ENCODE data around the gene ZNF823.
A peak's percentile ranks its signal among the peaks of the same experiment; 100 is the strongest.

ZNF823 gene

DNA sequence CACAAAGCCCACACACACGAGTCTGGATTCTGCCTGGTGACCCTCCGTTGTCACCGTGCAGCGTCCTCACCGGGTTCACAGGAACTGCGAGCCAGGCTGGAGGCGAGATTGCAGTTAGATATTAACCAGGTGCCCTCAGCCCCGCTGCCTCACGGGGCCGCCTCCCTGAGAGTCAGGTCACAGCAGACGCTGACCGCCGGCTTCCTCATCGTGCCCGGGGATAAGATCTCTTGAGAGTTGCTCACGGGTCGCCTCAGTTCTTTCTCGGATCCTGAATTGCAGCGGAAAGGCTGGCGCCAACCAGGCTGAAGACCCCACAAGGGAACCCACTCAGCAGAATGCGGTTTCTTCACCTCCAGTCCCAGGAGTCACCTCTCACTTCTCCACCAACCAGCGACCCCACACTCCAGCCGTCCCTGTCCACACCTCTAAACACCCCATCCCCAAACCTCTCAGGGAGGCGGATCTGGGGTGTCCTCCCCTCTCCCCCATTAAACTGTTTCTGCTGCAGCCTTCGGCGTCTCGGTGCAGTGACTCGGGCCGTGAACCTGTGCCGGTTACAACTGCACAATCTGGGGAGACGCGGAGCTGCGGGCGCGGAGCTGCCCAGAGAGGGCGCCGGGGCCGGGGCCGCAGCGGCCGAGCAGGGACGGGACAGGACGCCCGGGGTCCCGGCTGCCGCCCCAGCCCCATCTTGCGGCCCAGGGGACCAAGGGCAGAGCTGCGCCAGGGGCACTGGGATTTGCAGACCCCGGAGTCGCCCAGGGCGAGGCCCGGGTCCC lies 591 bp downstream of the ZNF823 start:
- peak overlapping the region; percentile 86 for H3K9ac ChIP-seq (ENCODE audit: low read length)
- no peaks in the 10 kb centered on the region for H3K9me2 ChIP-seq (ENCODE audit: low read depth, low read length)
- H3K4me3 ChIP-seq (ENCODE audit: low read depth, low read length, poor library complexity, severe bottlenecking), result peak overlapping the region; percentile 86
- H3F3A ChIP-seq (ENCODE audit: insufficient read depth, low read length), result no peaks in the 10 kb centered on the region
- H3K4me2 ChIP-seq (ENCODE audit: low read length), result peak overlapping the region; percentile 89
- no peaks in the 10 kb centered on the region for H4K20me1 ChIP-seq (ENCODE audit: insufficient read depth, low read length)
- H3K4me1 ChIP-seq (ENCODE audit: insufficient read depth, low read length, severe bottlenecking), result peaks cover 20% of the 10 kb centered on the region
- peaks cover 5% of the 10 kb centered on the region; the same call in 1 of the 2 replicates for H3K27me3 ChIP-seq (ENCODE audit: insufficient read depth, low read length)
- H3K79me2 ChIP-seq (ENCODE audit: insufficient read depth, low read length), result no peaks in the 10 kb centered on the region
- H3K36me3 ChIP-seq (ENCODE audit: insufficient read depth, low read length), result no peaks in the 10 kb centered on the region
- no peak overlapping the region for H2AFZ ChIP-seq (ENCODE audit: low read length)
- H3K9me3 ChIP-seq (ENCODE audit: low read length), result no peaks in the 10 kb centered on the region
- TF ChIP-seq EZH2 (IDR thresholded peaks at IDR 0.05; ENCODE audit: borderline replicate concordance, low read length) (no peak), CTCF (IDR thresholded peaks at IDR 0.05; ENCODE audit: low read length) (peak; percentile 16; the same call in 1 of the 2 replicates)
- no peak overlapping the region for H3K27ac ChIP-seq (ENCODE audit: low read depth, low read length, poor library complexity, severe bottlenecking)

DNA sequence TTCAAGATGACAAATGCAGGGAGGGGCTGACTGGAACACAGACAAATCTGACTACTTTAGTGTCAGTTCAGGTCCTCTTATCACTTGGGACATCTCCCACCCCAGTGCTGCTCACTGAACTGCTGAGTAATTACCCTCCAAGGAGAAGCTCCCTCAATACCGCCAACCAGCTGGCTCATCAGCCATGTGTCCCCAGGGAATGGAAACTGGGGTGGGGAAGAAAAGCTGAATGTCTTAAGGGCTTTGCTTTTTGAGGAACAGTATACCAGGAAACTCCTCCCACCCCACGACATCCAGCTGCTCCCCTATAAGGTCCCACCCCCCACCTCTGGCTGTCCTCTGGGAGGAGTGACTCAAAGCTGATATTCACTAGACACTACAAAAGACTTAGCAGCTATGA lies 2.0 kb downstream of the ZNF823 start:
- Histone ChIP-seq H3K4me1 (ENCODE audit: insufficient read depth, low read length, severe bottlenecking) (peaks cover 20% of the 10 kb centered on the region), H3F3A (ENCODE audit: insufficient read depth, low read length) (no peaks in the 10 kb centered on the region), H3K9ac (ENCODE audit: low read length) (no peak overlapping the region), H4K20me1 (ENCODE audit: insufficient read depth, low read length) (no peaks in the 10 kb centered on the region), H3K4me3 (ENCODE audit: low read depth, low read length, poor library complexity, severe bottlenecking) (no peak overlapping the region), H3K9me2 (ENCODE audit: low read depth, low read length) (no peaks in the 10 kb centered on the region), H3K4me2 (ENCODE audit: low read length) (peak overlapping the region; percentile 24; the same call in 1 of the 2 replicates), H3K79me2 (ENCODE audit: insufficient read depth, low read length) (no peaks in the 10 kb centered on the region), H2AFZ (ENCODE audit: low read length) (no peak overlapping the region), H3K9me3 (ENCODE audit: low read length) (no peaks in the 10 kb centered on the region), H3K27ac (ENCODE audit: low read depth, low read length, poor library complexity, severe bottlenecking) (no peak overlapping the region), H3K36me3 (ENCODE audit: insufficient read depth, low read length) (no peaks in the 10 kb centered on the region; the same call in 1 of the 2 replicates), H3K27me3 (ENCODE audit: insufficient read depth, low read length) (no peaks in the 10 kb centered on the region)
- no peak for TF ChIP-seq CTCF (IDR thresholded peaks at IDR 0.05; ENCODE audit: low read length)
- no peak for TF ChIP-seq EZH2 (IDR thresholded peaks at IDR 0.05; ENCODE audit: borderline replicate concordance, low read length)

DNA sequence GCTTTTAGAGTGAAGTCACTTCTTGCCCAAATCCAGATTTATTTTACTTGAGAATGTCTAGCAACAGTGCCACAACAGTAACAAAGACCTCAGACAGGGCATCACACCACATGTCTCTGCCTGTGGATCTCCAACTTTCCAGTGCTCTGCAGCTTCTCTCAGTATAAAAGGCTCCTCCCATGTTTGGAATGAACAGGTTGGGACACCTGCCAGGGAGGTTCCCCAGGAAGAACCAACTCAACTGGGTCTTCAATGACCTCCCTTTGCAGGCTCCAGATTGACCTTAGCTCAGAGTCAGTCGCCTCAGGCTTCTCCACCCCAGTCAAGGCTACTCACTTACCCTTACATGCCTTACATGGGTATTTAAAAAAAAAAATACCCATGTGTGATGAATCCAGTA lies 3.4 kb downstream of the ZNF823 start:
- H3K4me3 ChIP-seq (ENCODE audit: low read depth, low read length, poor library complexity, severe bottlenecking), result no peak overlapping the region
- H3K9ac ChIP-seq (ENCODE audit: low read length), result no peak overlapping the region
- H3K4me1 ChIP-seq (ENCODE audit: insufficient read depth, low read length, severe bottlenecking), result peaks cover 20% of the 10 kb centered on the region
- H2AFZ ChIP-seq (ENCODE audit: low read length), result no peak overlapping the region
- no peak overlapping the region for H3K4me2 ChIP-seq (ENCODE audit: low read length)
- H3K27ac ChIP-seq (ENCODE audit: low read depth, low read length, poor library complexity, severe bottlenecking), result no peak overlapping the region
- no peaks in the 10 kb centered on the region for H3K27me3 ChIP-seq (ENCODE audit: insufficient read depth, low read length)
- no peaks in the 10 kb centered on the region for H3F3A ChIP-seq (ENCODE audit: insufficient read depth, low read length)
- TF ChIP-seq EZH2 (IDR thresholded peaks at IDR 0.05; ENCODE audit: borderline replicate concordance, low read length) (no peak), CTCF (IDR thresholded peaks at IDR 0.05; ENCODE audit: low read length) (no peak)
- H3K36me3 ChIP-seq (ENCODE audit: insufficient read depth, low read length), result no peaks in the 10 kb centered on the region; the same call in none of the 2 replicates
- H4K20me1 ChIP-seq (ENCODE audit: insufficient read depth, low read length), result no peaks in the 10 kb centered on the region
- peaks cover 2% of the 10 kb centered on the region; the same call in 1 of the 2 replicates for H3K9me3 ChIP-seq (ENCODE audit: low read length)
- H3K9me2 ChIP-seq (ENCODE audit: low read depth, low read length), result no peaks in the 10 kb centered on the region
- H3K79me2 ChIP-seq (ENCODE audit: insufficient read depth, low read length), result no peaks in the 10 kb centered on the region

Data from OCI-LY1 (cell line).